ENCODE results near the gene LINC00632. TPM values are rescaled to one million over a fixed set of nuclear protein-coding genes. Genes with fewer than 3 reads are reported as not detected.
A peak's percentile ranks its signal among the peaks of the same experiment; 100 is the strongest.

The LINC00632 gene
- polyA plus RNA-seq, 1 of the 3 experiments (the other 2 are of a cell fraction): 0.31 TPM

DNA sequence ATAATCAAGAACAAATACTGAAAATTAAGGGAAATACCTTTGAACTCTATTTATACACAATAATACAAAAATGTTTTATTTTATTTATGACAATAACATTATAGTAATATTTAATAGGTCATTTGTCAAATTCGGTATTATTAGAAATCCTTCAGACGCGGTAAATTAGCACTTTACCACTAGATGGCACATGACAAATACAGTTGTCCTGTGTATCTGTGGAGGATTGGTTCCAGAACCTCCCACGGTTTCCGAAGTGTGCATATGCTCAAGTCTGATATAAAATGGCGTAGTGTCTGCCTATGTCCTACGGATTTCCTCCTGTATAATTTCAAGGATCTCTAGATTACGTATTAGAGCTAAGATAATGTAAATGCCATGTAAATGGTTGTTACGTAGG lies 8.1 kb upstream of the LINC00632 start (continued):
- TF ChIP-seq EP300 (IDR thresholded peaks at IDR 0.05; ENCODE audit: borderline replicate concordance in 1 of 2, low read depth in 1 of 2, low read length in 1 of 2) (no peak), TAF1 (IDR thresholded peaks at IDR 0.05; ENCODE audit: borderline replicate concordance, low read depth, low read length) (no peak), YY1 (IDR thresholded peaks at IDR 0.05; ENCODE audit: low read depth) (no peak), ELF1 (IDR thresholded peaks at IDR 0.05) (no peak), NRF1 (IDR thresholded peaks at IDR 0.05; ENCODE audit: low read depth, low read length) (no peak)
- TF ChIP-seq, protein P1, sequence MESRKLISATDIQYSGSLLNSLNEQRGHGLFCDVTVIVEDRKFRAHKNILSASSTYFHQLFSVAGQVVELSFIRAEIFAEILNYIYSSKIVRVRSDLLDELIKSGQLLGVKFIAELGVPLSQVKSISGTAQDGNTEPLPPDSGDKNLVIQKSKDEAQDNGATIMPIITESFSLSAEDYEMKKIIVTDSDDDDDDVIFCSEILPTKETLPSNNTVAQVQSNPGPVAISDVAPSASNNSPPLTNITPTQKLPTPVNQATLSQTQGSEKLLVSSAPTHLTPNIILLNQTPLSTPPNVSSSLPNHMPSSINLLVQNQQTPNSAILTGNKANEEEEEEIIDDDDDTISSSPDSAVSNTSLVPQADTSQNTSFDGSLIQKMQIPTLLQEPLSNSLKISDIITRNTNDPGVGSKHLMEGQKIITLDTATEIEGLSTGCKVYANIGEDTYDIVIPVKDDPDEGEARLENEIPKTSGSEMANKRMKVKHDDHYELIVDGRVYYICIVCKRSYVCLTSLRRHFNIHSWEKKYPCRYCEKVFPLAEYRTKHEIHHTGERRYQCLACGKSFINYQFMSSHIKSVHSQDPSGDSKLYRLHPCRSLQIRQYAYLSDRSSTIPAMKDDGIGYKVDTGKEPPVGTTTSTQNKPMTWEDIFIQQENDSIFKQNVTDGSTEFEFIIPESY (IDR thresholded peaks at IDR 0.05; ENCODE audit: borderline replicate concordance, low read depth): no peak

DNA sequence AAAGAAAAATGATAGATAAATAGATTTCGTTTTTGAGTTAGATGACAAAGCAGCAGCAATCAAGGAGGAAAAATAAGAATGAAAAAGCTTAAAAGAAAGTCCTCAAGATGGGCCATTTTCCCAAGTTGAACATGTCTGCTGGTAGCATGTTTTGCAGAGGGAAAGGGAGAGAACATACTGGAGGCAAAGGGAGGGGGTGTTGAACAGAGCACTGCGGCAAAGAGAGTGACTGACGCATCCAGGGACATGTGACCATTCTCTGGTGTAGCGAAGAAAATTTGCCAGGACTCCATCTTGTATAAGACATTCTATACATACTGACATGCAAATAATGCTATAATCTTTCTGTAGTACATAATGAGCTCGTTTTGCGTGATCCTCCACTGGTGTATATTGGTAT lies 1.2 kb downstream of the LINC00632 start:
- Histone ChIP-seq H3K9ac (no peak overlapping the region), H2AFZ (ENCODE audit: low read depth) (no peak overlapping the region), H3K4me1 (ENCODE audit: control insufficient read depth in 1 of 2, insufficient read depth in 2 of 2, low read depth in 1 of 2, low read length in 1 of 2) (peaks cover 0 to 7% of the 10 kb centered on the region in 2 experiments; a peak in 1 of 4 replicates), H3F3A (replicated peaks; ENCODE audit: insufficient read depth) (no peaks in the 10 kb centered on the region), H4K20me1 (ENCODE audit: insufficient read depth) (no peaks in the 10 kb centered on the region), H3K4me3 (ENCODE audit: low read depth in 2 of 2, low read length in 1 of 2) (peak overlapping the region in 1 of 2 experiments; percentile 27; a peak in 2 of 4 replicates), H3K79me2 (ENCODE audit: insufficient read depth) (no peaks in the 10 kb centered on the region), H3K27me3 (ENCODE audit: insufficient read depth) (peaks cover 5% of the 10 kb centered on the region; the same call in 1 of the 2 replicates), H3K9me3 (no peaks in the 10 kb centered on the region), H3K36me3 (replicated peaks in 1 of 2; ENCODE audit: control insufficient read depth in 1 of 2, insufficient read depth in 2 of 2, low read length in 1 of 2) (no peaks in the 10 kb centered on the region), H3K4me2 (no peak overlapping the region), H3K27ac (ENCODE audit: low read depth in 2 of 2, low read length in 1 of 2) (peak overlapping the region in 1 of 2 experiments; percentile 47; a peak in 2 of 4 replicates), H3K9me2 (no peaks in the 10 kb centered on the region)
- peak; percentile 30 for DNase-seq
- POLR2A ChIA-PET: no interaction called here
- TF ChIP-seq, protein P2, sequence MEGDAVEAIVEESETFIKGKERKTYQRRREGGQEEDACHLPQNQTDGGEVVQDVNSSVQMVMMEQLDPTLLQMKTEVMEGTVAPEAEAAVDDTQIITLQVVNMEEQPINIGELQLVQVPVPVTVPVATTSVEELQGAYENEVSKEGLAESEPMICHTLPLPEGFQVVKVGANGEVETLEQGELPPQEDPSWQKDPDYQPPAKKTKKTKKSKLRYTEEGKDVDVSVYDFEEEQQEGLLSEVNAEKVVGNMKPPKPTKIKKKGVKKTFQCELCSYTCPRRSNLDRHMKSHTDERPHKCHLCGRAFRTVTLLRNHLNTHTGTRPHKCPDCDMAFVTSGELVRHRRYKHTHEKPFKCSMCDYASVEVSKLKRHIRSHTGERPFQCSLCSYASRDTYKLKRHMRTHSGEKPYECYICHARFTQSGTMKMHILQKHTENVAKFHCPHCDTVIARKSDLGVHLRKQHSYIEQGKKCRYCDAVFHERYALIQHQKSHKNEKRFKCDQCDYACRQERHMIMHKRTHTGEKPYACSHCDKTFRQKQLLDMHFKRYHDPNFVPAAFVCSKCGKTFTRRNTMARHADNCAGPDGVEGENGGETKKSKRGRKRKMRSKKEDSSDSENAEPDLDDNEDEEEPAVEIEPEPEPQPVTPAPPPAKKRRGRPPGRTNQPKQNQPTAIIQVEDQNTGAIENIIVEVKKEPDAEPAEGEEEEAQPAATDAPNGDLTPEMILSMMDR (IDR thresholded peaks at IDR 0.05): no peak
- TF ChIP-seq MXI1 (IDR thresholded peaks at IDR 0.05; ENCODE audit: low read depth, low read length): peak; percentile 84; the same call in 1 of the 2 replicates
- TF ChIP-seq JUND (IDR thresholded peaks at IDR 0.05): no peak
- 2% methylated on average over 6 of the region's 6 CpGs for WGBS (ENCODE audit: low lambda C conversion rate)
- CTCF ChIA-PET: interaction anchor here (1.8 kb wide), 1 partner anchor 10 kb away, joined by 9 read pairs; no protein-coding TSS in a partner anchor

DNA sequence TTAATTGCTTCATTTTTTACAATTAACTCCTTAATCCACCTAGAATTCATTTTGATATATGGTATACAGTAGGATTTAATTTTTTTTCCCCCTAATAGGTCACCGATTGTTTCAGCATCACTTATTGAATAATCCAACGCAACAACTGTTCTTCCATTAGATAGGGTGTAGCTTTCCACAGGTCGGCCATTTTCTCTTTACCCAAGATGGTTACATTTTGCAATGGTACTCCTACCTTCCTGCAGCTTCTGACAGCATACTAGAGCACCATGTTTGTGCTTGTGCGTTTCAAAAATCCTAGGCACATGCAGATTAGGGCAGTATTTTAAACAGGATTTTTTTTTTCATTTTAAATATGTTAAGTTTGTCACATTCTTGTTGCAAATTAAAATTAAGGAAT lies 2.3 kb downstream of the LINC00632 start:
- 33% methylated on average over 4 of the region's 4 CpGs for WGBS (ENCODE audit: low lambda C conversion rate)
- ChIA-PET CTCF (no interaction called here), POLR2A (no interaction called here)
- peak overlapping the region in 1 of 2 experiments; percentile 76; a peak in 2 of 4 replicates for H3K27ac ChIP-seq (ENCODE audit: low read depth in 2 of 2, low read length in 1 of 2)
- H3K9ac ChIP-seq: no peak overlapping the region
- DNase-seq: no peak
- no peaks in the 10 kb centered on the region for H4K20me1 ChIP-seq (ENCODE audit: insufficient read depth)
- peaks cover 0 to 7% of the 10 kb centered on the region in 2 experiments; a peak in 1 of 4 replicates for H3K4me1 ChIP-seq (ENCODE audit: control insufficient read depth in 1 of 2, insufficient read depth in 2 of 2, low read depth in 1 of 2, low read length in 1 of 2)
- H3K27me3 ChIP-seq (ENCODE audit: insufficient read depth): peaks cover 5% of the 10 kb centered on the region; the same call in 1 of the 2 replicates
- H3K9me2 ChIP-seq: no peaks in the 10 kb centered on the region
- no peaks in the 10 kb centered on the region for H3K79me2 ChIP-seq (ENCODE audit: insufficient read depth)
- H3K36me3 ChIP-seq (replicated peaks in 1 of 2; ENCODE audit: control insufficient read depth in 1 of 2, insufficient read depth in 2 of 2, low read length in 1 of 2): no peaks in the 10 kb centered on the region
- H3K4me3 ChIP-seq (ENCODE audit: low read depth in 2 of 2, low read length in 1 of 2): no peak overlapping the region
- no peaks in the 10 kb centered on the region for H3K9me3 ChIP-seq
- no peaks in the 10 kb centered on the region for H3F3A ChIP-seq (replicated peaks; ENCODE audit: insufficient read depth)
- H2AFZ ChIP-seq (ENCODE audit: low read depth): no peak overlapping the region
- no peak overlapping the region for H3K4me2 ChIP-seq
- TF ChIP-seq, protein P3, sequence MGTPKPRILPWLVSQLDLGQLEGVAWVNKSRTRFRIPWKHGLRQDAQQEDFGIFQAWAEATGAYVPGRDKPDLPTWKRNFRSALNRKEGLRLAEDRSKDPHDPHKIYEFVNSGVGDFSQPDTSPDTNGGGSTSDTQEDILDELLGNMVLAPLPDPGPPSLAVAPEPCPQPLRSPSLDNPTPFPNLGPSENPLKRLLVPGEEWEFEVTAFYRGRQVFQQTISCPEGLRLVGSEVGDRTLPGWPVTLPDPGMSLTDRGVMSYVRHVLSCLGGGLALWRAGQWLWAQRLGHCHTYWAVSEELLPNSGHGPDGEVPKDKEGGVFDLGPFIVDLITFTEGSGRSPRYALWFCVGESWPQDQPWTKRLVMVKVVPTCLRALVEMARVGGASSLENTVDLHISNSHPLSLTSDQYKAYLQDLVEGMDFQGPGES (IDR thresholded peaks at IDR 0.05; ENCODE audit: low read depth, low read length): no peak
- TF ChIP-seq NRF1 (IDR thresholded peaks at IDR 0.05; ENCODE audit: low read depth, low read length) (no peak), FOXJ3 (CRISPR knock-in tag; IDR thresholded peaks at IDR 0.05) (no peak), NFIC (IDR thresholded peaks at IDR 0.05; ENCODE audit: borderline replicate concordance) (no peak), ELF1 (IDR thresholded peaks at IDR 0.05) (no peak), MXI1 (IDR thresholded peaks at IDR 0.05; ENCODE audit: low read depth, low read length) (no peak), JUND (IDR thresholded peaks at IDR 0.05) (no peak)
- TF ChIP-seq, protein P2 (IDR thresholded peaks at IDR 0.05): no peak
- TF ChIP-seq, protein P4, sequence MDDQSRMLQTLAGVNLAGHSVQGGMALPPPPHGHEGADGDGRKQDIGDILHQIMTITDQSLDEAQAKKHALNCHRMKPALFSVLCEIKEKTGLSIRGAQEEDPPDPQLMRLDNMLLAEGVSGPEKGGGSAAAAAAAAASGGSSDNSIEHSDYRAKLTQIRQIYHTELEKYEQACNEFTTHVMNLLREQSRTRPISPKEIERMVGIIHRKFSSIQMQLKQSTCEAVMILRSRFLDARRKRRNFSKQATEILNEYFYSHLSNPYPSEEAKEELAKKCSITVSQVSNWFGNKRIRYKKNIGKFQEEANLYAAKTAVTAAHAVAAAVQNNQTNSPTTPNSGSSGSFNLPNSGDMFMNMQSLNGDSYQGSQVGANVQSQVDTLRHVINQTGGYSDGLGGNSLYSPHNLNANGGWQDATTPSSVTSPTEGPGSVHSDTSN (IDR thresholded peaks at IDR 0.05): no peak
- TF ChIP-seq, protein P5, sequence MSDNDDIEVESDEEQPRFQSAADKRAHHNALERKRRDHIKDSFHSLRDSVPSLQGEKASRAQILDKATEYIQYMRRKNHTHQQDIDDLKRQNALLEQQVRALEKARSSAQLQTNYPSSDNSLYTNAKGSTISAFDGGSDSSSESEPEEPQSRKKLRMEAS (IDR thresholded peaks at IDR 0.05; ENCODE audit: low read depth): no peak
- TF ChIP-seq, protein P6, sequence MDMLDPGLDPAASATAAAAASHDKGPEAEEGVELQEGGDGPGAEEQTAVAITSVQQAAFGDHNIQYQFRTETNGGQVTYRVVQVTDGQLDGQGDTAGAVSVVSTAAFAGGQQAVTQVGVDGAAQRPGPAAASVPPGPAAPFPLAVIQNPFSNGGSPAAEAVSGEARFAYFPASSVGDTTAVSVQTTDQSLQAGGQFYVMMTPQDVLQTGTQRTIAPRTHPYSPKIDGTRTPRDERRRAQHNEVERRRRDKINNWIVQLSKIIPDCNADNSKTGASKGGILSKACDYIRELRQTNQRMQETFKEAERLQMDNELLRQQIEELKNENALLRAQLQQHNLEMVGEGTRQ (IDR thresholded peaks at IDR 0.05; ENCODE audit: borderline replicate concordance, low read depth, low read length): no peak
